Measurements from ENCODE around the gene USF1. TPM values are rescaled to one million over a fixed set of nuclear protein-coding genes. Genes with fewer than 3 reads are reported as not detected.
A peak's percentile ranks its signal among the peaks of the same experiment; 100 is the strongest.
"Not testable (repeated sequence)": the region's sequence is repeated elsewhere in the genome, so short reads cannot be mapped to it uniquely, and the experiment has no call there.

USF1 gene
- total RNA-seq, 6 donors from 2014 or later: 78.2 to 151 (median 84.2) TPM

DNA sequence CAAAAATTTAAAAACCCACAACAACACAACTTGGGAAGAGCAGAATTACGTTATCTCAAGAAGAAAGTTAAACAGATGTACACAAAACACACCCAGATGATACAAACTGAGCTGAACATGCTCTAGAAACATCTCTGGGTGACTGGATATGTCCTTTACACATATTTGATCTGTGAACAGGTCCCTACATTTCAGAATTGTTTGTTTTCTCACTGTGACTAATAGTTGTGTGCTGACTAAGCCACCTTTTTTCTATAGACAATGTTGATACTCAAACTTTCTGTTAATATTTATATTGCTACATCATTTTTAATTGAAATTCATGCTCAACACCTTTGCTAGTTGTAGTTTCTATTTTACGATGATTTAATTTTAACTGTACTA lies 23.8 kb downstream of the USF1 start:
- H3K4me3 ChIP-seq: peak overlapping the region in 3 of 4 donors; percentile 60 to 79 (median 77)
- H3K4me1 ChIP-seq: peaks cover 22 to 36% (median 33%) of the 10 kb centered on the region in 4 donors
- 64 to 67% methylated on average over 2 of the region's 2 CpGs for WGBS, 2 donors
- no peaks in the 10 kb centered on the region for H3K36me3 ChIP-seq
- TF ChIP-seq, protein P1, sequence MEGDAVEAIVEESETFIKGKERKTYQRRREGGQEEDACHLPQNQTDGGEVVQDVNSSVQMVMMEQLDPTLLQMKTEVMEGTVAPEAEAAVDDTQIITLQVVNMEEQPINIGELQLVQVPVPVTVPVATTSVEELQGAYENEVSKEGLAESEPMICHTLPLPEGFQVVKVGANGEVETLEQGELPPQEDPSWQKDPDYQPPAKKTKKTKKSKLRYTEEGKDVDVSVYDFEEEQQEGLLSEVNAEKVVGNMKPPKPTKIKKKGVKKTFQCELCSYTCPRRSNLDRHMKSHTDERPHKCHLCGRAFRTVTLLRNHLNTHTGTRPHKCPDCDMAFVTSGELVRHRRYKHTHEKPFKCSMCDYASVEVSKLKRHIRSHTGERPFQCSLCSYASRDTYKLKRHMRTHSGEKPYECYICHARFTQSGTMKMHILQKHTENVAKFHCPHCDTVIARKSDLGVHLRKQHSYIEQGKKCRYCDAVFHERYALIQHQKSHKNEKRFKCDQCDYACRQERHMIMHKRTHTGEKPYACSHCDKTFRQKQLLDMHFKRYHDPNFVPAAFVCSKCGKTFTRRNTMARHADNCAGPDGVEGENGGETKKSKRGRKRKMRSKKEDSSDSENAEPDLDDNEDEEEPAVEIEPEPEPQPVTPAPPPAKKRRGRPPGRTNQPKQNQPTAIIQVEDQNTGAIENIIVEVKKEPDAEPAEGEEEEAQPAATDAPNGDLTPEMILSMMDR (IDR thresholded peaks at IDR 0.05): no peak
- TF ChIP-seq POLR2AphosphoS5 (IDR thresholded peaks at IDR 0.05) (no peak), EP300 (IDR thresholded peaks at IDR 0.05) (no peak), POLR2A (IDR thresholded peaks at IDR 0.05) (no peak)
- no peak for DNase-seq
- no peaks in the 10 kb centered on the region for H3K27me3 ChIP-seq
- ATAC-seq (ENCODE audit: low FRiP score in 2 of 2): no peak
- peak overlapping the region; percentile 91 to 96 (median 93) for H3K27ac ChIP-seq
- H3K9me3 ChIP-seq: no peaks in the 10 kb centered on the region

DNA sequence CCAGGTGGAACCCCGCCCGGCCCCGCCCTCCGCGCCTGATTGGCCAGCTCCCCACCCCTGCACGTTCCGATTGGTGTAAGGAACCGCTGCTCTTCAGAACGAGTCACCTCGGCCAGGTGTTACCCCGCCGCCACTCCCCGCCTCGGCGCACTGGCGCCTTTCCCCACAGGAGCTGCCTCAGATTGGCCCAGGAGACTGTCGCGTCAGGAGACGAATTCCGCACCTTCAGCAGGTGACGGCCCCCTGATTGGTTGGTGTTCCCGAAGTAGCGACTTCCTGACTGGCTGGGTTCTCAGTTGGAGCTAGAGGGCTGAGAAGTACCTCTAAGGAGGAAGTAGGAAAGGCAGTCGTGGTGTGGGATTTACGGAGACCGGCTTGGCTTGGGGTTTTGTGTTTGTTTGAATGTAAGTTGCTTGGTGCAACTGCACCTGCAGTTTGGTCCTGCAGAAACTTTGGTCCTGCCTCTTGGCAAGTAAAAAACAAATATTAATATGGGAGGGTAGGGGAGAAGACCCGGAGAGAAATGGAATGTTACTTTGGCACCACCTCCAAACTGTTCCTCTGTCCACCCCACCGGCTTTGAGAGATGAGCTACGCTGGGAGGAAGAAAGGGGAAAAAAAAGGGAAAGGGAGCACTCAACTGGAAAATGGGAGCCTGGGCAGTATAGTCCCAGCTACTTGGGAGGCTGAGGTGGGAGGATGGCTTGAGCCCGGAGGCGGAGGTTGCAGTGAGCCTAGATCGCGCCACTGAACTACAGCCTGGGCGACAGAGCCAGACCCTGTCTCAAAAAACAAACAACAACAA lies 24.4 kb downstream of the USF1 start:
- peaks cover 22 to 39% (median 34%) of the 10 kb centered on the region in 4 donors for H3K4me1 ChIP-seq
- no peaks in the 10 kb centered on the region for H3K27me3 ChIP-seq
- H3K27ac ChIP-seq: peak overlapping the region; percentile 91 to 96 (median 93)
- TF ChIP-seq, protein P1 (IDR thresholded peaks at IDR 0.05): no peak
- TF ChIP-seq POLR2A (IDR thresholded peaks at IDR 0.05): peak in 3 of 4 donors; percentile 14 to 77 (median 33)
- TF ChIP-seq POLR2AphosphoS5 (IDR thresholded peaks at IDR 0.05): peak in 1 of 2 donors; percentile 73
- peak overlapping the region; percentile 59 to 79 (median 68) for H3K4me3 ChIP-seq
- DNase-seq (peak; percentile 97 to 98), ATAC-seq (ENCODE audit: low FRiP score in 2 of 2) (peak; percentile 91 to 96)
- WGBS, 2 donors: 16 to 22% methylated on average over 20 to 28 of the region's 34 CpGs
- no peaks in the 10 kb centered on the region for H3K36me3 ChIP-seq
- no peaks in the 10 kb centered on the region for H3K9me3 ChIP-seq

DNA sequence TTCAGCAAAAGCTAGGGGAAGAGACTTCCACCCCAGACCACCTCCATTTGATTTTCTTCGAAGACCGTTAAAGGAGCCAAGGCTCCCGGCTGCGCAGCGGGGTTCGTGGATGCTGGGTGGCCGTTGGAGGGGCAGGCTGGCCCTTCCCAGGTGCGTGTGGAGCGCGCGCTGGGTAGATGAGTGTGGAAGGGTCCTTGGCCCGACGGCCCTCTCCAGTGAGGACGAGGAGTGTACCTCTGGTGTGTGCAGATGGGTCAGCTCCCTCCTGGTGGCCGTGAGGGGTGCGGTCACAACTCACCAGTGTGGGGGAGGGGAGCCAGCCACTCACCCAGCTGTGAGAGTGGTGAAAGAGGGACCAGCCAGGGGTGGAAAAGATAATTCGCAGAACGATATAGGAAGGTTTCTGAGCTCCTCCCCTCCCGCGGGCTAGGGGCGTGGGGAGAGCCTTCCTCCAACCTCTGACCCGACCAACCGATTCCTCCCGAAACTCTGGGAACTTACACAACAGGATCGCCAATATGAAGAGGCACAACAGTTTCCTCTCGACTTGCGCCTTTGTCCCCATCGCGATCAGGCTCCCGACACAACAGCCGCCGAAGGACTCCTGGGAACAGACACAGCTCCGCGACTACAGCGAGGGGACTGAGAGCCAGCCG lies 25.1 kb downstream of the USF1 start, which contains the start of gene F11R:
TSS of gene F11R (minus strand) at position 644 of the 656 bp plus-strand sequence. CDS start at position 565, 79 bp downstream.
- TF ChIP-seq, protein P1 (IDR thresholded peaks at IDR 0.05): peak; percentile 5 to 85 (median 60)
- TF ChIP-seq POLR2AphosphoS5 (IDR thresholded peaks at IDR 0.05) (peak; percentile 63 to 73), EP300 (IDR thresholded peaks at IDR 0.05) (peak in 1 of 4 donors; percentile 15), POLR2A (IDR thresholded peaks at IDR 0.05) (peak in 3 of 4 donors; percentile 47 to 88 (median 60))
- peak; percentile 83 to 86 for DNase-seq
- H3K4me1 ChIP-seq: peaks cover 27 to 47% (median 39%) of the 10 kb centered on the region in 4 donors
- H3K36me3 ChIP-seq: no peaks in the 10 kb centered on the region
- 1% methylated on average over 34 to 36 of the region's 36 CpGs for WGBS, 2 donors
- peak within 1 kb of the TSS; percentile 59 to 79 (median 68) for H3K4me3 ChIP-seq
- no peaks in the 10 kb centered on the region for H3K9me3 ChIP-seq
- peak; percentile 66 to 85 for ATAC-seq (ENCODE audit: low FRiP score in 2 of 2)
- peak within 1 kb of the TSS; percentile 91 to 96 (median 93) for H3K27ac ChIP-seq
- no peaks in the 10 kb centered on the region for H3K27me3 ChIP-seq

DNA sequence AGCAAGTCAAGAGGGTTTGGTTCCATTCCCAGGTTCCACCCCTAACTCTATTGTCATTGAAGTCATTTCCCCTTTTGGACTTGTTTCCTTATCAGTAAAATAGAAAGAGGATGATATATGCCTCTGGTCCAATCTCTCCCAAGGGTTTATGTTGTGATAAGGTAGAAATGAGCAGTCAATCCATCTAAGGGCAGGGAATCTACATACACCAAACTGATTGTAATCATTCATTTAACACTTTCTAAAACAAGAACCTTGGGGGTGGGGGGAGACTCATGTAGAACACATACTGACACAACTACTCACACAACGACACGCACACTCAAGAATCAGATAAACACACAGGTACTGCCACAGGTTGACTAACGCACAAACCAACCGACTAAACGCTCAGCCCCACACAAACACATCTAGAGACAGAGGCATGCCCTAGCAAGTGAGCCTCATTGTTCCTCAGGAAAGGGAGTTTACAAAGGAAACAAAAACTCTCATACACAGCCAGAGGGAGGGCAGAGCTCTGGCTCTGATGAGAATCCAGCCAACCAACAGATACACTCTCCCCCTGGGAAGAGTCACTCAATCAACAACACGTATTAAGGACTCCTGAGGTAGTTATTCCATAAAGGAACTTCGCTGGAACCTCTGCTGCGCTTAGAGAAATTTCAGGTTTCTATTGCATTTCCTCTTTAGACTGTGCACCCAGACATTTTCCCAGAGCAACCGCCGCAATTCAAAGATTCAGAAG lies 25.9 kb downstream of the USF1 start:
- H3K4me1 ChIP-seq: peaks cover 34 to 54% (median 44%) of the 10 kb centered on the region in 4 donors
- H3K9me3 ChIP-seq: no peaks in the 10 kb centered on the region
- DNase-seq: no peak
- 6 to 14% methylated on average over 10 of the region's 10 CpGs for whole genome bisulfite sequencing, 2 donors
- H3K36me3 ChIP-seq: no peaks in the 10 kb centered on the region
- H3K27me3 ChIP-seq: no peaks in the 10 kb centered on the region
- TF ChIP-seq, protein P1 (IDR thresholded peaks at IDR 0.05): no peak
- TF ChIP-seq EP300 (IDR thresholded peaks at IDR 0.05): no peak
- no peak for TF ChIP-seq POLR2A (IDR thresholded peaks at IDR 0.05)
- peak; percentile 35 to 67 for TF ChIP-seq POLR2AphosphoS5 (IDR thresholded peaks at IDR 0.05)
- H3K27ac ChIP-seq: peak overlapping the region; percentile 91 to 96 (median 93)
- ATAC-seq (ENCODE audit: low FRiP score in 2 of 2): peak; percentile 2 to 12
- peak overlapping the region; percentile 59 to 79 (median 68) for H3K4me3 ChIP-seq

DNA sequence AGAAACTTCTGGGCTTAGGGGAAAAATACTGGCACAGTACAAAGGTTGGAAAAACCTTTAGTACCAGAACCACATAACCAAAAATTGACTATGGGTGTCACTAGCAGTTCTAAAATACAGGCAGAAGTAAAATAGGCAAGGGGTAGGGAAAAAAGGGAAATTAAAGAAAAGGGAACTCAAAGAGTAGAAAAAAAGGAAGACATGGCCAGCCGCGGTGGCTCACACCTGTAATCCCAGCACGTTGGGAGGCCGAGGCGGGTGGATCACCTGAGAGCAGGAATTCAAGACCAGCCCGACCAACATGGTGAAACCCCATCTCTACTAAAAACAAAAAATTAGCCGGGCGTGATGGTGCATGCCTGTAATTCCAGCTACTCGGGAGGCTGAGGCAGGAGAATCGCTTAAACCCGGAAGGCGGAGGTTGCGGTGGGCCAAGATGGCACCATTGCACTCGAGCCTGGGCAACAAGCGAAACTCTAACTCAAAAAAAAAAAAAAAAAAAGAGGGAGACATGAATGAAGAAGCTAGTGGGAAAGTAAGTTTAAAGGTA lies 26.6 kb downstream of the USF1 start:
- H3K36me3 ChIP-seq; H3K9me3 ChIP-seq; ATAC-seq (ENCODE audit: low FRiP score in 2 of 2); H3K27me3 ChIP-seq: not testable (repeated sequence)
- H3K4me1 ChIP-seq: peaks cover 42 to 61% (median 51%) of the 10 kb centered on the region in 4 donors
- H3K27ac ChIP-seq: peak overlapping the region; percentile 91 to 96 (median 93)
- 53 to 59% methylated on average over 15 of the region's 15 CpGs for WGBS, 2 donors
- H3K4me3 ChIP-seq: peak overlapping the region in 3 of 4 donors; percentile 60 to 79 (median 77)
- DNase-seq: peak in 1 of 2 donors; percentile 37
